ENCODE data around the gene MSTN.

MSTN gene

DNA sequence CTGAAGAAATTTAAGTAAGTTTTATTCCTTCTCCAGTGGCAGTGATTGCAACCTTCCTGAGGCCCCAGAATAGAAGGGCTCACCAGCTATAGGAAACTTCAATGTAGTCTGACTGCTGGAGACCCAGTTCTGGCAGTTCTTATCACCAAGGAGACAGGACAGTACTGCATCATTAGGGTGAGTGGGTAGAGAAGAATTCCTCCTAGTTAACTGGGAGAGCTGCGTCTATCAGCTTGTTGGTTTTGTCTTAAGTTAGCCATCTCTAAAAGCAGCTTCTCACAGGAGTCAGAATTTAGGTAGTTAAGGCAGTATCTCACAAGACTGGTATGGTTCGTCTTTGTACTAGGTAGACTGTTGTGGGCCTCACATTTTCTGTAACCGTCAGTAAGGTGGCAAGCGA lies 3.3 kb upstream of the MSTN start:
- ATAC-seq = no peak
- TF ChIP-seq TCF4 (CRISPR knock-in tag; IDR thresholded peaks at IDR 0.05; ENCODE audit: borderline replicate concordance) (no peak), OSR1 (CRISPR knock-in tag; IDR thresholded peaks at IDR 0.05) (no peak), ZC3H10 (CRISPR knock-in tag; IDR thresholded peaks at IDR 0.05) (no peak), ARNTL (CRISPR knock-in tag; IDR thresholded peaks at IDR 0.05; ENCODE audit: borderline replicate concordance, low read depth) (no peak), ESRRG (CRISPR knock-in tag; IDR thresholded peaks at IDR 0.05) (no peak), ISL1 (CRISPR knock-in tag; IDR thresholded peaks at IDR 0.05) (no peak), TOX (CRISPR knock-in tag; IDR thresholded peaks at IDR 0.05; ENCODE audit: borderline replicate concordance) (no peak), CSDC2 (CRISPR knock-in tag; IDR thresholded peaks at IDR 0.05) (no peak), ZFP3 (CRISPR knock-in tag; IDR thresholded peaks at IDR 0.05) (no peak), ZNF70 (CRISPR knock-in tag; IDR thresholded peaks at IDR 0.05) (no peak), BACH2 (CRISPR knock-in tag; IDR thresholded peaks at IDR 0.05; ENCODE audit: borderline replicate concordance) (no peak), SNAI2 (CRISPR knock-in tag; IDR thresholded peaks at IDR 0.05) (no peak), GLIS3 (CRISPR knock-in tag; IDR thresholded peaks at IDR 0.05) (no peak)
- TF ChIP-seq, protein P1, sequence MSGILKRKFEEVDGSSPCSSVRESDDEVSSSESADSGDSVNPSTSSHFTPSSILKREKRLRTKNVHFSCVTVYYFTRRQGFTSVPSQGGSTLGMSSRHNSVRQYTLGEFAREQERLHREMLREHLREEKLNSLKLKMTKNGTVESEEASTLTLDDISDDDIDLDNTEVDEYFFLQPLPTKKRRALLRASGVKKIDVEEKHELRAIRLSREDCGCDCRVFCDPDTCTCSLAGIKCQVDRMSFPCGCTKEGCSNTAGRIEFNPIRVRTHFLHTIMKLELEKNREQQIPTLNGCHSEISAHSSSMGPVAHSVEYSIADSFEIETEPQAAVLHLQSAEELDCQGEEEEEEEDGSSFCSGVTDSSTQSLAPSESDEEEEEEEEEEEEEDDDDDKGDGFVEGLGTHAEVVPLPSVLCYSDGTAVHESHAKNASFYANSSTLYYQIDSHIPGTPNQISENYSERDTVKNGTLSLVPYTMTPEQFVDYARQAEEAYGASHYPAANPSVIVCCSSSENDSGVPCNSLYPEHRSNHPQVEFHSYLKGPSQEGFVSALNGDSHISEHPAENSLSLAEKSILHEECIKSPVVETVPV (CRISPR knock-in tag; IDR thresholded peaks at IDR 0.05) = no peak
- TF ChIP-seq, protein P2, sequence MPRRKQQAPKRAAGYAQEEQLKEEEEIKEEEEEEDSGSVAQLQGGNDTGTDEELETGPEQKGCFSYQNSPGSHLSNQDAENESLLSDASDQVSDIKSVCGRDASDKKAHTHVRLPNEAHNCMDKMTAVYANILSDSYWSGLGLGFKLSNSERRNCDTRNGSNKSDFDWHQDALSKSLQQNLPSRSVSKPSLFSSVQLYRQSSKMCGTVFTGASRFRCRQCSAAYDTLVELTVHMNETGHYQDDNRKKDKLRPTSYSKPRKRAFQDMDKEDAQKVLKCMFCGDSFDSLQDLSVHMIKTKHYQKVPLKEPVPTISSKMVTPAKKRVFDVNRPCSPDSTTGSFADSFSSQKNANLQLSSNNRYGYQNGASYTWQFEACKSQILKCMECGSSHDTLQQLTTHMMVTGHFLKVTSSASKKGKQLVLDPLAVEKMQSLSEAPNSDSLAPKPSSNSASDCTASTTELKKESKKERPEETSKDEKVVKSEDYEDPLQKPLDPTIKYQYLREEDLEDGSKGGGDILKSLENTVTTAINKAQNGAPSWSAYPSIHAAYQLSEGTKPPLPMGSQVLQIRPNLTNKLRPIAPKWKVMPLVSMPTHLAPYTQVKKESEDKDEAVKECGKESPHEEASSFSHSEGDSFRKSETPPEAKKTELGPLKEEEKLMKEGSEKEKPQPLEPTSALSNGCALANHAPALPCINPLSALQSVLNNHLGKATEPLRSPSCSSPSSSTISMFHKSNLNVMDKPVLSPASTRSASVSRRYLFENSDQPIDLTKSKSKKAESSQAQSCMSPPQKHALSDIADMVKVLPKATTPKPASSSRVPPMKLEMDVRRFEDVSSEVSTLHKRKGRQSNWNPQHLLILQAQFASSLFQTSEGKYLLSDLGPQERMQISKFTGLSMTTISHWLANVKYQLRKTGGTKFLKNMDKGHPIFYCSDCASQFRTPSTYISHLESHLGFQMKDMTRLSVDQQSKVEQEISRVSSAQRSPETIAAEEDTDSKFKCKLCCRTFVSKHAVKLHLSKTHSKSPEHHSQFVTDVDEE (CRISPR knock-in tag; IDR thresholded peaks at IDR 0.05) = no peak
- TF ChIP-seq, protein P3, sequence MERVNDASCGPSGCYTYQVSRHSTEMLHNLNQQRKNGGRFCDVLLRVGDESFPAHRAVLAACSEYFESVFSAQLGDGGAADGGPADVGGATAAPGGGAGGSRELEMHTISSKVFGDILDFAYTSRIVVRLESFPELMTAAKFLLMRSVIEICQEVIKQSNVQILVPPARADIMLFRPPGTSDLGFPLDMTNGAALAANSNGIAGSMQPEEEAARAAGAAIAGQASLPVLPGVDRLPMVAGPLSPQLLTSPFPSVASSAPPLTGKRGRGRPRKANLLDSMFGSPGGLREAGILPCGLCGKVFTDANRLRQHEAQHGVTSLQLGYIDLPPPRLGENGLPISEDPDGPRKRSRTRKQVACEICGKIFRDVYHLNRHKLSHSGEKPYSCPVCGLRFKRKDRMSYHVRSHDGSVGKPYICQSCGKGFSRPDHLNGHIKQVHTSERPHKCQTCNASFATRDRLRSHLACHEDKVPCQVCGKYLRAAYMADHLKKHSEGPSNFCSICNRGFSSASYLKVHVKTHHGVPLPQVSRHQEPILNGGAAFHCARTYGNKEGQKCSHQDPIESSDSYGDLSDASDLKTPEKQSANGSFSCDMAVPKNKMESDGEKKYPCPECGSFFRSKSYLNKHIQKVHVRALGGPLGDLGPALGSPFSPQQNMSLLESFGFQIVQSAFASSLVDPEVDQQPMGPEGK (CRISPR knock-in tag; IDR thresholded peaks at IDR 0.05; ENCODE audit: borderline replicate concordance) = no peak
- TF ChIP-seq, protein P4, sequence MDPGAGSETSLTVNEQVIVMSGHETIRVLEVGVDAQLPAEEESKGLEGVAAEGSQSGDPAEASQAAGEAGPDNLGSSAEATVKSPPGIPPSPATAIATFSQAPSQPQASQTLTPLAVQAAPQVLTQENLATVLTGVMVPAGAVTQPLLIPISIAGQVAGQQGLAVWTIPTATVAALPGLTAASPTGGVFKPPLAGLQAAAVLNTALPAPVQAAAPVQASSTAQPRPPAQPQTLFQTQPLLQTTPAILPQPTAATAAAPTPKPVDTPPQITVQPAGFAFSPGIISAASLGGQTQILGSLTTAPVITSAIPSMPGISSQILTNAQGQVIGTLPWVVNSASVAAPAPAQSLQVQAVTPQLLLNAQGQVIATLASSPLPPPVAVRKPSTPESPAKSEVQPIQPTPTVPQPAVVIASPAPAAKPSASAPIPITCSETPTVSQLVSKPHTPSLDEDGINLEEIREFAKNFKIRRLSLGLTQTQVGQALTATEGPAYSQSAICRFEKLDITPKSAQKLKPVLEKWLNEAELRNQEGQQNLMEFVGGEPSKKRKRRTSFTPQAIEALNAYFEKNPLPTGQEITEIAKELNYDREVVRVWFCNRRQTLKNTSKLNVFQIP (CRISPR knock-in tag; IDR thresholded peaks at IDR 0.05; ENCODE audit: borderline replicate concordance, low read depth) = no peak
- TF ChIP-seq, protein P5, sequence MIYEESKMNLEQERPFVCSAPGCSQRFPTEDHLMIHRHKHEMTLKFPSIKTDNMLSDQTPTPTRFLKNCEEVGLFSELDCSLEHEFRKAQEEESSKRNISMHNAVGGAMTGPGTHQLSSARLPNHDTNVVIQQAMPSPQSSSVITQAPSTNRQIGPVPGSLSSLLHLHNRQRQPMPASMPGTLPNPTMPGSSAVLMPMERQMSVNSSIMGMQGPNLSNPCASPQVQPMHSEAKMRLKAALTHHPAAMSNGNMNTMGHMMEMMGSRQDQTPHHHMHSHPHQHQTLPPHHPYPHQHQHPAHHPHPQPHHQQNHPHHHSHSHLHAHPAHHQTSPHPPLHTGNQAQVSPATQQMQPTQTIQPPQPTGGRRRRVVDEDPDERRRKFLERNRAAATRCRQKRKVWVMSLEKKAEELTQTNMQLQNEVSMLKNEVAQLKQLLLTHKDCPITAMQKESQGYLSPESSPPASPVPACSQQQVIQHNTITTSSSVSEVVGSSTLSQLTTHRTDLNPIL (CRISPR knock-in tag; IDR thresholded peaks at IDR 0.05; ENCODE audit: low read depth) = no peak

DNA sequence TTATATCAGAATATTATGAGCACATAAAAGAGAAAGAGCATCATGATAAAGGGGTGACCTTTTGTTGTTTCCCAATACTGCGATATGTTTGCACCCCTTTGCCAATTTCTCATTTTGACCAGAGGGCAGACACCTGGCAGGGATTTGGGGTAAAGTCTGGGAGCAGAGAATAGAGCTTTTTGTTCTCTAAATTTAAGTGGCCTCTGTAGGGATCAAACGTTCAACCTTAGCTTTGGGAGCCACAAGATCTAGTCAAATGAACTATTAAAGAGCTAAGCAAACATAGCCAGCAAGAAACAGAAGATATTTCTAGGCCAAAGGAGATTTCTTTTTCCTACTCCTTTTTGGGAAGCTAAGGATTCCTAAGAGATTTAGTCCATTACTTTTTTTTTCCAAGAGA lies 1.1 kb upstream of the MSTN start:
- TF ChIP-seq BACH2 (CRISPR knock-in tag; IDR thresholded peaks at IDR 0.05; ENCODE audit: borderline replicate concordance) (no peak), ZNF70 (CRISPR knock-in tag; IDR thresholded peaks at IDR 0.05) (no peak), ZNF8 (CRISPR knock-in tag; IDR thresholded peaks at IDR 0.05) (no peak), ZFP3 (CRISPR knock-in tag; IDR thresholded peaks at IDR 0.05) (no peak), ESRRG (CRISPR knock-in tag; IDR thresholded peaks at IDR 0.05) (no peak), ZFP30 (CRISPR knock-in tag; IDR thresholded peaks at IDR 0.05) (no peak), PPARA (CRISPR knock-in tag; IDR thresholded peaks at IDR 0.05; ENCODE audit: borderline replicate concordance) (no peak), ZNF565 (CRISPR knock-in tag; conservative IDR thresholded peaks at IDR 0.05; ENCODE audit: low read depth) (no peak), TCF4 (CRISPR knock-in tag; IDR thresholded peaks at IDR 0.05; ENCODE audit: borderline replicate concordance) (no peak), TOX (CRISPR knock-in tag; IDR thresholded peaks at IDR 0.05; ENCODE audit: borderline replicate concordance) (no peak), GLIS3 (CRISPR knock-in tag; IDR thresholded peaks at IDR 0.05) (no peak), ZC3H10 (CRISPR knock-in tag; IDR thresholded peaks at IDR 0.05) (no peak), OSR1 (CRISPR knock-in tag; IDR thresholded peaks at IDR 0.05) (no peak), RARB (CRISPR knock-in tag; IDR thresholded peaks at IDR 0.05) (no peak), ISL1 (CRISPR knock-in tag; IDR thresholded peaks at IDR 0.05) (no peak)
- TF ChIP-seq, protein P5 (CRISPR knock-in tag; IDR thresholded peaks at IDR 0.05; ENCODE audit: low read depth) = no peak
- TF ChIP-seq, protein P3 (CRISPR knock-in tag; IDR thresholded peaks at IDR 0.05; ENCODE audit: borderline replicate concordance) = no peak

More for the DNA sequence above, 1.1 kb upstream of the MSTN start:
- ATAC-seq = no peak
